HepG2 (cell line): ENCODE results near the gene ANKRD37. TPM values are rescaled to one million over a fixed set of nuclear protein-coding genes. Genes with fewer than 3 reads are reported as not detected.

ENCODE experiments used
- GLI4 ChIP-seq: sonication (generic); formaldehyde crosslinking; IDR thresholded peaks from 2 replicates; pipeline ENCODE4 v1.5.1; 2020; ENCODE audit warnings: missing genetic modification reagents, mild to moderate bottlenecking, moderate library complexity, borderline replicate concordance
- HOXA9 ChIP-seq: sonication (generic); formaldehyde crosslinking; IDR thresholded peaks from 2 replicates; pipeline ENCODE4 v1.8.1; 2022; ENCODE audit warnings: missing genetic modification reagents, mild to moderate bottlenecking, moderate library complexity, borderline replicate concordance
- KAT8 ChIP-seq: IDR thresholded peaks from 2 replicates; pipeline ENCODE4 v1.6.1; 2016; ENCODE audit warnings: missing genetic modification reagents, missing compliant biosample characterization
- KLF11 ChIP-seq: IDR thresholded peaks from 2 replicates; pipeline ENCODE4 v1.6.1; 2016; ENCODE audit warnings: missing compliant biosample characterization
- MED1 ChIP-seq: sonication (generic); formaldehyde crosslinking; IDR thresholded peaks from 2 replicates; pipeline ENCODE4 v1.4.0; 2020; ENCODE audit warnings: missing genetic modification reagents
- MTA1 ChIP-seq: sonication (generic); formaldehyde crosslinking; IDR thresholded peaks from 2 replicates; pipeline ENCODE4 v1.4.0; 2020; ENCODE audit warnings: missing genetic modification reagents, mild to moderate bottlenecking, borderline replicate concordance
- NCOA1 ChIP-seq: sonication (generic); formaldehyde crosslinking; IDR thresholded peaks from 2 replicates; pipeline ENCODE4 v1.9.0; 2021; ENCODE audit warnings: missing genetic modification reagents
- NPAS2 ChIP-seq: sonication (generic); formaldehyde crosslinking; IDR thresholded peaks from 2 replicates; pipeline ENCODE4 v1.8.0; 2022; ENCODE audit warnings: mild to moderate bottlenecking, missing genetic modification reagents, borderline replicate concordance
- NR3C1 ChIP-seq: sonication (generic); formaldehyde crosslinking; IDR thresholded peaks from 2 replicates; pipeline ENCODE4 v1.4.0; 2020; ENCODE audit warnings: missing genetic modification reagents
- PHB2 ChIP-seq: fragments of 450-650 bp; IDR thresholded peaks from 2 replicates; pipeline ENCODE4 v1.6.1; 2018; ENCODE audit not compliant: partially characterized antibody
- SALL2 ChIP-seq: sonication (generic); formaldehyde crosslinking; IDR thresholded peaks from 2 replicates; pipeline ENCODE4 v1.8.1; 2023; ENCODE audit warnings: mild to moderate bottlenecking, missing genetic modification reagents, inconsistent platforms
- STAT5B ChIP-seq: sonication (generic); formaldehyde crosslinking; IDR thresholded peaks from 2 replicates; pipeline ENCODE4 v1.4.0; 2020; ENCODE audit warnings: missing genetic modification reagents
- TOPORS ChIP-seq: sonication (generic); formaldehyde crosslinking; IDR thresholded peaks from 2 replicates; pipeline ENCODE4 v1.8.0; 2023; ENCODE audit warnings: mild to moderate bottlenecking, missing genetic modification reagents
- ZBTB42 ChIP-seq: sonication (generic); formaldehyde crosslinking; IDR thresholded peaks from 2 replicates; pipeline ENCODE4 v1.5.0; 2020; ENCODE audit warnings: mild to moderate bottlenecking, missing genetic modification reagents
- ZNF142 ChIP-seq: sonication (generic); formaldehyde crosslinking; IDR thresholded peaks from 2 replicates; pipeline ENCODE4 v1.4.0; 2020; ENCODE audit warnings: missing genetic modification reagents
- ZNF414 ChIP-seq: sonication (generic); formaldehyde crosslinking; IDR thresholded peaks from 2 replicates; pipeline ENCODE4 v1.5.0; 2020; ENCODE audit warnings: missing genetic modification reagents
- ZNF614 ChIP-seq: IDR thresholded peaks from 2 replicates; pipeline ENCODE4 v1.6.1; 2018; ENCODE audit warnings: missing biosample characterization, missing genetic modification reagents, inconsistent platforms, borderline replicate concordance
- ZNF616 ChIP-seq: sonication (generic); formaldehyde crosslinking; IDR thresholded peaks from 2 replicates; pipeline ENCODE4 v1.5.0; 2020; ENCODE audit warnings: low read depth, mild to moderate bottlenecking, missing genetic modification reagents
- ZNF879 ChIP-seq: sonication (generic); formaldehyde crosslinking; IDR thresholded peaks from 2 replicates; pipeline ENCODE4 v1.8.1; 2023; ENCODE audit warnings: missing genetic modification reagents
- polyA plus RNA-seq, 8 experiments: library from polyadenylated mRNA; depleted of rRNA in 3 of 8; stranded (reverse) in 7 of 8; unstranded in 1 of 8; fragments of >200 nt; fragmentation: Illumina TruSeq in 4 of 8; extraction: Trizol in 4 of 8; gene quantifications; 2 replicates each; pipeline versions ENCODE4 v1.2.1 to v1.2.3, GENCODE V29; 2011 to 2016; ENCODE audit warnings: low read depth in 4 of 8, missing spikeins in 1 of 8, mixed read lengths in 1 of 8; ENCODE audit not compliant: insufficient read depth in 1 of 8
- total RNA-seq, 5 experiments: library from RNA; depleted of rRNA; stranded (reverse); fragments of >200 nt; fragmentation: Illumina TruSeq; extraction: Trizol; gene quantifications; 2 replicates each; pipeline ENCODE4 v1.2.3, GENCODE V29; 2016; ENCODE audit warnings: low read depth in 1 of 5
- TF ChIP-seq, protein P1 (sequence below): sonication (generic); formaldehyde crosslinking; IDR thresholded peaks from 2 replicates; pipeline ENCODE4 v1.5.1; 2020; ENCODE audit warnings: mild to moderate bottlenecking, missing genetic modification reagents, borderline replicate concordance
- TF ChIP-seq, protein P2 (sequence below): IDR thresholded peaks from 2 replicates; pipeline ENCODE4 v1.6.1; 2018; ENCODE audit warnings: missing genetic modification reagents

ANKRD37 gene
- total and polyA plus RNA-seq, 2 of the 13 experiments (the other 11 are each of a cell fraction or from before 2014, with no cell fraction given) = 2.2 to 51.4 TPM

- TF ChIP-seq ZNF616 (CRISPR knock-in tag) (peak; percentile 91), KAT8 (CRISPR knock-in tag) (peak; percentile 82; the same call in 1 of the 2 replicates), ZNF414 (peak; percentile 86), ZNF614 (CRISPR knock-in tag) (peak; percentile 94), SALL2 (CRISPR knock-in tag) (no peak; the same call in none of the 2 replicates), GLI4 (CRISPR knock-in tag) (no peak; the same call in 1 of the 2 replicates), KLF11 (peak; percentile 81), ZBTB42 (CRISPR knock-in tag) (peak; percentile 96), ZNF879 (peak; percentile 84; the same call in 1 of the 2 replicates), STAT5B (CRISPR knock-in tag) (peak; percentile 17; the same call in 1 of the 2 replicates), NCOA1 (CRISPR knock-in tag) (peak; percentile 91), NPAS2 (CRISPR knock-in tag) (no peak), MTA1 (CRISPR knock-in tag) (peak; percentile 93), TOPORS (CRISPR knock-in tag) (peak; percentile 92; the same call in 1 of the 2 replicates), PHB2 (no peak), HOXA9 (CRISPR knock-in tag) (peak; percentile 85), NR3C1 (CRISPR knock-in tag) (no peak), MED1 (CRISPR knock-in tag) (peak; percentile 87), ZNF142 (CRISPR knock-in tag) (peak; percentile 72; the same call in 1 of the 2 replicates)
- TF ChIP-seq, protein P1, sequence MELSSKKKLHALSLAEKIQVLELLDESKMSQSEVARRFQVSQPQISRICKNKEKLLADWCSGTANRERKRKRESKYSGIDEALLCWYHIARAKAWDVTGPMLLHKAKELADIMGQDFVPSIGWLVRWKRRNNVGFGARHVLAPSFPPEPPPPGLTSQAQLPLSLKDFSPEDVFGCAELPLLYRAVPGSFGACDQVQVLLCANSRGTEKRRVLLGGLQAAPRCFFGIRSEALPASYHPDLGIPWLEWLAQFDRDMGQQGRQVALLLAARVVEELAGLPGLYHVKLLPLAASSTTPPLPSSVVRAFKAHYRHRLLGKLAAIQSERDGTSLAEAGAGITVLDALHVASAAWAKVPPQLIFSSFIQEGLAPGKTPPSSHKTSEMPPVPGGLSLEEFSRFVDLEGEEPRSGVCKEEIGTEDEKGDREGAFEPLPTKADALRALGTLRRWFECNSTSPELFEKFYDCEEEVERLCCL (CRISPR knock-in tag) = peak; percentile 64; the same call in 1 of the 2 replicates
- TF ChIP-seq, protein P2, sequence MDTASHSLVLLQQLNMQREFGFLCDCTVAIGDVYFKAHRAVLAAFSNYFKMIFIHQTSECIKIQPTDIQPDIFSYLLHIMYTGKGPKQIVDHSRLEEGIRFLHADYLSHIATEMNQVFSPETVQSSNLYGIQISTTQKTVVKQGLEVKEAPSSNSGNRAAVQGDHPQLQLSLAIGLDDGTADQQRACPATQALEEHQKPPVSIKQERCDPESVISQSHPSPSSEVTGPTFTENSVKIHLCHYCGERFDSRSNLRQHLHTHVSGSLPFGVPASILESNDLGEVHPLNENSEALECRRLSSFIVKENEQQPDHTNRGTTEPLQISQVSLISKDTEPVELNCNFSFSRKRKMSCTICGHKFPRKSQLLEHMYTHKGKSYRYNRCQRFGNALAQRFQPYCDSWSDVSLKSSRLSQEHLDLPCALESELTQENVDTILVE (CRISPR knock-in tag) = peak; percentile 89
These were observed 501 bp upstream of the ANKRD37 start (continued) for GRCh38 chr4:185395956-185396723.
